Measurements from ENCODE around the gene TMEM183A.
"Not testable (repeated sequence)": the region's sequence is repeated elsewhere in the genome, so short reads cannot be mapped to it uniquely, and the experiment has no call there.

TMEM183A gene

GRCh38 chr1:203006948-203007871, at the start of gene TMEM183A:
Gene TMEM183A (plus strand): TSS chr1:203007374. CDS start chr1:203007466, 92 bp downstream.
- peak; percentile 98 for DNase-seq

GRCh38 chr1:202957733-202958543, 49.2 kb upstream of the TMEM183A start, which contains the start of gene ADIPOR1:
Gene ADIPOR1 (minus strand): TSS chr1:202958312. CDS start chr1:202951070, 7,242 bp downstream.
- peak; percentile 98 for DNase-seq

GRCh38 chr1:202958544-202959275, 48.5 kb upstream of the TMEM183A start:
- DNase-seq = peak; percentile 67

- no peak for DNase-seq
Observed at GRCh38 chr1:202959276-202959620, 47.9 kb upstream of the TMEM183A start.

GRCh38 chr1:202961220-202961880, 45.8 kb upstream of the TMEM183A start:
- no peak for DNase-seq

- DNase-seq = no peak
Observed at GRCh38 chr1:202964791-202965410, 42.3 kb upstream of the TMEM183A start.

- no peak for DNase-seq
Observed at GRCh38 chr1:202965422-202965821, 41.8 kb upstream of the TMEM183A start.

- no peak for DNase-seq
Observed at GRCh38 chr1:202966006-202966898, 40.9 kb upstream of the TMEM183A start.

- no peak for DNase-seq
Observed at GRCh38 chr1:202967684-202968281, 39.4 kb upstream of the TMEM183A start.

- no peak for DNase-seq
Observed at GRCh38 chr1:202968351-202968750, 38.8 kb upstream of the TMEM183A start.

- no peak for DNase-seq
Observed at GRCh38 chr1:202968895-202969295, 38.3 kb upstream of the TMEM183A start.

GRCh38 chr1:202972046-202972445, 35.1 kb upstream of the TMEM183A start:
- DNase-seq = no peak

GRCh38 chr1:202974856-202975255, 32.3 kb upstream of the TMEM183A start:
- no peak for DNase-seq

- no peak for DNase-seq
Observed at GRCh38 chr1:202976633-202977032, 30.5 kb upstream of the TMEM183A start.

- no peak for DNase-seq
Observed at GRCh38 chr1:202979459-202979858, 27.7 kb upstream of the TMEM183A start.

GRCh38 chr1:202981939-202982338, 25.2 kb upstream of the TMEM183A start:
- no peak for DNase-seq

GRCh38 chr1:202982715-202983430, 24.3 kb upstream of the TMEM183A start:
- DNase-seq = no peak

- not testable (repeated sequence) for DNase-seq
Observed at GRCh38 chr1:202986120-202986519, 21.1 kb upstream of the TMEM183A start.

- no peak for DNase-seq
Observed at GRCh38 chr1:202987255-202987654, 19.9 kb upstream of the TMEM183A start.
